Gastroesophageal sphincter (tissue), 3 donors: ENCODE data around the gene TIAL1.

ENCODE experiments used
- CTCF ChIP-seq, 4 experiments: fragments of 200-600 bp in 2 of 4; fragments of 450-650 bp in 2 of 4; sonication (generic) in 1 of 4; IDR thresholded peaks; one replicate each; pipeline ENCODE4 v1.5.1; 2017 to 2019; ENCODE audit warnings: antibody characterized with exemption in 4 of 4, mild to moderate bottlenecking in 2 of 4, moderate library complexity in 2 of 4
- POLR2A ChIP-seq, 2 donors: fragments of 450-650 bp; IDR thresholded peaks; one replicate each; pipeline ENCODE4 v1.6.1; 2017; ENCODE audit warnings: antibody characterized with exemption in 2 of 2, mild to moderate bottlenecking in 2 of 2, moderate library complexity in 1 of 2

- TF ChIP-seq CTCF (IDR thresholded peaks at IDR 0.05), result no peak
- TF ChIP-seq POLR2A (IDR thresholded peaks at IDR 0.05), result no peak
These were observed 52.7 kb downstream of the TIAL1 start for GRCh38 chr10:119543814-119544642.
